ENCODE data around the gene GATAD2A. TPM values are rescaled to one million over a fixed set of nuclear protein-coding genes. Genes with fewer than 3 reads are reported as not detected.
A peak's percentile ranks its signal among the peaks of the same experiment; 100 is the strongest.

Gene GATAD2A
- total RNA-seq, 1 experiment from 2014 or later, result 99.6 TPM

DNA sequence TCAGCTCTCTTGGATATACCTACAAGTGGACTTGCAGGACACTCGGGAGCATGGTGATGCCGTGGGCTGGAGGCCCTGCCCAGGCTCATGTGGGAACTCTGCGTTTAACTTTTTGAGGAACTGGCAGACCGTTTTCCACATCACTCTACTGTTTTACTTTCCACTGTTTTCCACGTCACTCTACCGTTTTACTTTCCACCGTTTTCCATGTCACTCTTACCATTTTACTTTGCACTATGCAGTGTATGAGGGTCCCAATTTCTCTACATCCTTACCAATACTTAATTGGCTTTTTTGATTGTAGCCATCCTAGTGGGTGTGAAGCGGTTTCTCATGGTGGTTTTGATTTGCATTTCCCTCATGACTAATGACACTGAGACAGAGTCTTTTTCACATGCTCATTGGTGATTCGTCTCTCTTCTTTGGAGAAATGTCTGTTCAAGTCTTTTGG, 40.5 kb downstream of the GATAD2A start:
- POLR2A ChIA-PET, result no interaction called here
- no TSS peak for BruUV-seq (replicated peaks)

DNA sequence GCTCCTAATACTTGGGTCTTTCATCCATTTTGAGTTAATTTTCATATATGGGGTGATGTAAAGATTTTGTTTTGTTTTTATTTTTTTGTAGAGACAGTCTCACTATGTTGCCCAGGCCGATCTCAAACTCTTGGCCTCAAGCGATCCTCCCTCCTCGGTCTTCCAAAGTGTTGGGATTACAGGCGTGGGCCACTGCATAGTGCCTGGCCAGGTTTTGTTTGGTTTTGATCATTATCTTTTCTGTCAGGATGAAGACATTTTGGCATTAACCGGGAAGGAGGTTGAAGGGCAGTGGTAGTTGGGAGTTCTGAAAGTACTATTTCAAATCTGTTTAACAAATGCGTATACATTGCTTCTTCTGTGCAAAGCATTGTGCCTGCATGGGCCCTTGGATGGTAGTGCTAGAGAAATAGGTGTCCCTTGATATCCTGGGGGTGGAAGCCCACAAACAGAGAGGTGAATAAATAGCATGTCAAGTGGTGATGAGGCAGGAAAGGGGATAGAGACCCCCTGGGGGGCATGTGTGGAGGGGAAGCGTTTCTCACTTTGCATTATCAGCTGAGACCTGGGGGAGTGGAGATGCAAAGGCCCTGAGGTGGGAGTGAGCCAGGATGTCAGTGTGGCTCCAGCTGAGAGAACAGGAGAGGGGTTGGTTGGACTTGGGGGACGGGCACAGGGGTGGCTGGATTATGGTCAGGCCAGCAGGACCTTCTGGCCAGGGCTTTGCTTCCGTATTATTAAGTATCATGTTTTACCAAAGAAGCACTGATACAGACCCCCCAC, 41.4 kb downstream of the GATAD2A start:
- intact Hi-C loops (cut with micrococcal nuclease; ENCODE audit: unreplicated experiment) (no loop called here), in situ Hi-C loops (cut with HindIII; ENCODE audit: low pct_unique_long_range_greater_than_20kb, low sequenced_read_pairs) (no loop called here)
- no peaks in the 10 kb centered on the region for H3K4me1 ChIP-seq (ENCODE audit: control insufficient read depth, insufficient read depth, low read length)
- CTCF ChIA-PET, result no interaction called here
- H3K9me3 ChIP-seq (ENCODE audit: control insufficient read depth, insufficient read depth, low read depth, low read length), result no peaks in the 10 kb centered on the region
- no peak overlapping the region for H3K27ac ChIP-seq (ENCODE audit: low read length)
- BruUV-seq (replicated peaks), result TSS peak; percentile 59
- ATAC-seq (no peak), DNase-seq (ENCODE audit: low read depth, low spot score) (no peak)
- H3K36me3 ChIP-seq (ENCODE audit: control insufficient read depth, insufficient read depth, low read length), result no peaks in the 10 kb centered on the region
- no peaks in the 10 kb centered on the region for H3K27me3 ChIP-seq (ENCODE audit: control insufficient read depth, insufficient read depth, low read length)
- POLR2A ChIA-PET, result no interaction called here
- TF ChIP-seq SIN3A (IDR thresholded peaks at IDR 0.05; ENCODE audit: borderline replicate concordance, insufficient read depth, low read depth, low read length) (no peak), TCF7L2 (IDR thresholded peaks at IDR 0.05; ENCODE audit: low read depth, low read length) (no peak), POLR2AphosphoS5 (IDR thresholded peaks at IDR 0.05; ENCODE audit: low read depth, low read length) (no peak)
- TF ChIP-seq, protein P1, sequence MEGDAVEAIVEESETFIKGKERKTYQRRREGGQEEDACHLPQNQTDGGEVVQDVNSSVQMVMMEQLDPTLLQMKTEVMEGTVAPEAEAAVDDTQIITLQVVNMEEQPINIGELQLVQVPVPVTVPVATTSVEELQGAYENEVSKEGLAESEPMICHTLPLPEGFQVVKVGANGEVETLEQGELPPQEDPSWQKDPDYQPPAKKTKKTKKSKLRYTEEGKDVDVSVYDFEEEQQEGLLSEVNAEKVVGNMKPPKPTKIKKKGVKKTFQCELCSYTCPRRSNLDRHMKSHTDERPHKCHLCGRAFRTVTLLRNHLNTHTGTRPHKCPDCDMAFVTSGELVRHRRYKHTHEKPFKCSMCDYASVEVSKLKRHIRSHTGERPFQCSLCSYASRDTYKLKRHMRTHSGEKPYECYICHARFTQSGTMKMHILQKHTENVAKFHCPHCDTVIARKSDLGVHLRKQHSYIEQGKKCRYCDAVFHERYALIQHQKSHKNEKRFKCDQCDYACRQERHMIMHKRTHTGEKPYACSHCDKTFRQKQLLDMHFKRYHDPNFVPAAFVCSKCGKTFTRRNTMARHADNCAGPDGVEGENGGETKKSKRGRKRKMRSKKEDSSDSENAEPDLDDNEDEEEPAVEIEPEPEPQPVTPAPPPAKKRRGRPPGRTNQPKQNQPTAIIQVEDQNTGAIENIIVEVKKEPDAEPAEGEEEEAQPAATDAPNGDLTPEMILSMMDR (IDR thresholded peaks at IDR 0.05), result no peak
- TF ChIP-seq, protein P2, sequence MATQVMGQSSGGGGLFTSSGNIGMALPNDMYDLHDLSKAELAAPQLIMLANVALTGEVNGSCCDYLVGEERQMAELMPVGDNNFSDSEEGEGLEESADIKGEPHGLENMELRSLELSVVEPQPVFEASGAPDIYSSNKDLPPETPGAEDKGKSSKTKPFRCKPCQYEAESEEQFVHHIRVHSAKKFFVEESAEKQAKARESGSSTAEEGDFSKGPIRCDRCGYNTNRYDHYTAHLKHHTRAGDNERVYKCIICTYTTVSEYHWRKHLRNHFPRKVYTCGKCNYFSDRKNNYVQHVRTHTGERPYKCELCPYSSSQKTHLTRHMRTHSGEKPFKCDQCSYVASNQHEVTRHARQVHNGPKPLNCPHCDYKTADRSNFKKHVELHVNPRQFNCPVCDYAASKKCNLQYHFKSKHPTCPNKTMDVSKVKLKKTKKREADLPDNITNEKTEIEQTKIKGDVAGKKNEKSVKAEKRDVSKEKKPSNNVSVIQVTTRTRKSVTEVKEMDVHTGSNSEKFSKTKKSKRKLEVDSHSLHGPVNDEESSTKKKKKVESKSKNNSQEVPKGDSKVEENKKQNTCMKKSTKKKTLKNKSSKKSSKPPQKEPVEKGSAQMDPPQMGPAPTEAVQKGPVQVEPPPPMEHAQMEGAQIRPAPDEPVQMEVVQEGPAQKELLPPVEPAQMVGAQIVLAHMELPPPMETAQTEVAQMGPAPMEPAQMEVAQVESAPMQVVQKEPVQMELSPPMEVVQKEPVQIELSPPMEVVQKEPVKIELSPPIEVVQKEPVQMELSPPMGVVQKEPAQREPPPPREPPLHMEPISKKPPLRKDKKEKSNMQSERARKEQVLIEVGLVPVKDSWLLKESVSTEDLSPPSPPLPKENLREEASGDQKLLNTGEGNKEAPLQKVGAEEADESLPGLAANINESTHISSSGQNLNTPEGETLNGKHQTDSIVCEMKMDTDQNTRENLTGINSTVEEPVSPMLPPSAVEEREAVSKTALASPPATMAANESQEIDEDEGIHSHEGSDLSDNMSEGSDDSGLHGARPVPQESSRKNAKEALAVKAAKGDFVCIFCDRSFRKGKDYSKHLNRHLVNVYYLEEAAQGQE (IDR thresholded peaks at IDR 0.05; ENCODE audit: insufficient read depth in 1 of 2, low read depth in 2 of 2, low read length in 1 of 2), result no peak
- no peak overlapping the region for H3K4me3 ChIP-seq (ENCODE audit: low read depth in 2 of 2, low read length in 2 of 2)

More for the DNA sequence above, 40.5 kb downstream of the GATAD2A start:
- TF ChIP-seq, protein P2 (IDR thresholded peaks at IDR 0.05; ENCODE audit: insufficient read depth in 1 of 2, low read depth in 2 of 2, low read length in 1 of 2), result no peak
- TF ChIP-seq, protein P1 (IDR thresholded peaks at IDR 0.05), result no peak
- TF ChIP-seq POLR2AphosphoS5 (IDR thresholded peaks at IDR 0.05; ENCODE audit: low read depth, low read length), result no peak
- TF ChIP-seq TCF7L2 (IDR thresholded peaks at IDR 0.05; ENCODE audit: low read depth, low read length), result no peak
- TF ChIP-seq SIN3A (IDR thresholded peaks at IDR 0.05; ENCODE audit: borderline replicate concordance, insufficient read depth, low read depth, low read length), result no peak
- CTCF ChIA-PET, result no interaction called here
- H3K4me1 ChIP-seq (ENCODE audit: control insufficient read depth, insufficient read depth, low read length), result no peaks in the 10 kb centered on the region
- H3K27me3 ChIP-seq (ENCODE audit: control insufficient read depth, insufficient read depth, low read length), result no peaks in the 10 kb centered on the region
- no peaks in the 10 kb centered on the region for H3K9me3 ChIP-seq (ENCODE audit: control insufficient read depth, insufficient read depth, low read depth, low read length)
- no peaks in the 10 kb centered on the region for H3K36me3 ChIP-seq (ENCODE audit: control insufficient read depth, insufficient read depth, low read length)
- intact Hi-C loops (cut with micrococcal nuclease; ENCODE audit: unreplicated experiment) (no loop called here), in situ Hi-C loops (cut with HindIII; ENCODE audit: low pct_unique_long_range_greater_than_20kb, low sequenced_read_pairs) (no loop called here)
- no peak overlapping the region for H3K4me3 ChIP-seq (ENCODE audit: low read depth in 2 of 2, low read length in 2 of 2)
- DNase-seq (ENCODE audit: low read depth, low spot score), result no peak
- ATAC-seq, result no peak
- no peak overlapping the region for H3K27ac ChIP-seq (ENCODE audit: low read length)

Measured in Panc1 (cell line).